WTC11 (cell line): ENCODE results near the gene SHISA6. TPM values are rescaled to one million over a fixed set of nuclear protein-coding genes. Genes with fewer than 3 reads are reported as not detected.

ENCODE experiments used
- ATAC-seq: fragments of 200-7000 bp; cut with Tn5 transposase; 2 replicates; pipeline ENCODE4 v1.10.0; 2021; ENCODE audit warnings: mild to moderate bottlenecking, moderate library complexity
- CTCF ChIA-PET: fragments of 300-600 bp; sonication (Branson Sonifier 250); formaldehyde crosslinking; loops from one replicate; lab custom pipeline; 2021; ENCODE audit warnings: antibody characterized with exemption; lab: Charles Lee
- POLR2A ChIA-PET: fragments of 350-600 bp; sonication (Branson Sonifier 250); formaldehyde crosslinking; loops from one replicate; lab custom pipeline; 2021; ENCODE audit warnings: antibody characterized with exemption; lab: Charles Lee
- DNase-seq: peaks from one replicate; pipeline ENCODE4 v3.0.0; 2021; ENCODE audit warnings: low spot score
- H3K27ac Mint-ChIP-seq: 2 replicates; pipeline ENCODE4 v1.8.0; 2021; ENCODE audit warnings: mixed read lengths
- H3K27me3 Mint-ChIP-seq: 2 replicates; pipeline ENCODE4 v1.8.0; 2021; ENCODE audit warnings: low read depth, mild to moderate bottlenecking, moderate library complexity, mixed read lengths
- H3K36me3 Mint-ChIP-seq: 2 replicates; pipeline ENCODE4 v1.8.0; 2021; ENCODE audit warnings: mixed read lengths
- H3K4me1 Mint-ChIP-seq: 2 replicates; pipeline ENCODE4 v1.8.0; 2022; ENCODE audit warnings: mixed read lengths
- H3K4me3 Mint-ChIP-seq: 2 replicates; pipeline ENCODE4 v1.8.0; 2021; ENCODE audit warnings: mild to moderate bottlenecking, moderate library complexity, mixed read lengths
- H3K9me3 Mint-ChIP-seq: 2 replicates; pipeline ENCODE4 v1.8.0; 2021; ENCODE audit warnings: mixed read lengths
- CREM ChIP-seq: sonication (generic); formaldehyde crosslinking; IDR thresholded peaks from 2 replicates; pipeline ENCODE4 v1.8.1; 2022; ENCODE audit warnings: mild to moderate bottlenecking, missing genetic modification reagents, moderate library complexity
- NFATC4 ChIP-seq: fragments of 250-450 bp; sonication (Bioruptor Pico); IDR thresholded peaks from 2 replicates; pipeline ENCODE4 v1.9.0; 2021; ENCODE audit warnings: mild to moderate bottlenecking
- NR3C1 ChIP-seq: sonication (generic); formaldehyde crosslinking; conservative IDR thresholded peaks from 2 replicates; pipeline ENCODE4 v1.8.1; 2023; ENCODE audit warnings: low read depth, mild to moderate bottlenecking, missing genetic modification reagents
- SMAD3 ChIP-seq: sonication (generic); formaldehyde crosslinking; IDR thresholded peaks from 2 replicates; pipeline ENCODE4 v1.8.0; 2022; ENCODE audit warnings: missing genetic modification reagents, mild to moderate bottlenecking, borderline replicate concordance
- SMAD4 ChIP-seq: sonication (generic); formaldehyde crosslinking; IDR thresholded peaks from 2 replicates; pipeline ENCODE4 v1.8.0; 2022; ENCODE audit warnings: mild to moderate bottlenecking, missing genetic modification reagents
- TCF7 ChIP-seq: sonication (generic); formaldehyde crosslinking; IDR thresholded peaks from 2 replicates; pipeline ENCODE4 v1.8.0; 2022; ENCODE audit warnings: mild to moderate bottlenecking, low read depth, missing genetic modification reagents, moderate library complexity
- TEAD4 ChIP-seq: sonication (generic); formaldehyde crosslinking; IDR thresholded peaks from 2 replicates; pipeline ENCODE4 v1.8.0; 2022; ENCODE audit warnings: mild to moderate bottlenecking, missing genetic modification reagents
- ZNF416 ChIP-seq: fragments of 250-450 bp; sonication (Bioruptor Pico); IDR thresholded peaks from 2 replicates; pipeline ENCODE4 v1.9.0; 2021; ENCODE audit warnings: mild to moderate bottlenecking, inconsistent platforms
- total RNA-seq: library from RNA; stranded (reverse); gene quantifications from 3 replicates; pipeline ENCODE4 v1.2.3, GENCODE V29; 2021
- TF ChIP-seq, protein P1 (sequence below): fragments of 250-450 bp; sonication (Bioruptor Pico); IDR thresholded peaks from 2 replicates; pipeline ENCODE4 v1.9.0; 2021; ENCODE audit warnings: mild to moderate bottlenecking
- TF ChIP-seq, protein P2 (sequence below): fragments of 250-450 bp; sonication (Bioruptor Pico); IDR thresholded peaks from 2 replicates; pipeline ENCODE4 v1.8.0; 2021; ENCODE audit warnings: mild to moderate bottlenecking
- TF ChIP-seq, protein P3 (sequence below): fragments of 250-450 bp; sonication (Bioruptor Pico); IDR thresholded peaks from 2 replicates; pipeline ENCODE4 v1.9.0; 2021; ENCODE audit warnings: mild to moderate bottlenecking
- TF ChIP-seq, protein P4 (sequence below): sonication (generic); formaldehyde crosslinking; conservative IDR thresholded peaks from 2 replicates; pipeline ENCODE4 v1.8.1; 2023; ENCODE audit warnings: mild to moderate bottlenecking, low read depth, missing genetic modification reagents, moderate library complexity
- TF ChIP-seq, protein P5 (sequence below): fragments of 200-600 bp; IDR thresholded peaks from 2 replicates; pipeline ENCODE4 v1.8.0; 2022; ENCODE audit warnings: antibody characterized with exemption
- TF ChIP-seq, protein P6 (sequence below): sonication (generic); formaldehyde crosslinking; IDR thresholded peaks from 2 replicates; pipeline ENCODE4 v1.8.0; 2022; ENCODE audit warnings: mild to moderate bottlenecking, missing genetic modification reagents
- TF ChIP-seq, protein P7 (sequence below): sonication (generic); formaldehyde crosslinking; IDR thresholded peaks from 2 replicates; pipeline ENCODE4 v1.8.0; 2022; ENCODE audit warnings: mild to moderate bottlenecking, missing genetic modification reagents

Gene SHISA6
- total RNA-seq, 1 experiment from 2014 or later: 1.1 TPM

DNA sequence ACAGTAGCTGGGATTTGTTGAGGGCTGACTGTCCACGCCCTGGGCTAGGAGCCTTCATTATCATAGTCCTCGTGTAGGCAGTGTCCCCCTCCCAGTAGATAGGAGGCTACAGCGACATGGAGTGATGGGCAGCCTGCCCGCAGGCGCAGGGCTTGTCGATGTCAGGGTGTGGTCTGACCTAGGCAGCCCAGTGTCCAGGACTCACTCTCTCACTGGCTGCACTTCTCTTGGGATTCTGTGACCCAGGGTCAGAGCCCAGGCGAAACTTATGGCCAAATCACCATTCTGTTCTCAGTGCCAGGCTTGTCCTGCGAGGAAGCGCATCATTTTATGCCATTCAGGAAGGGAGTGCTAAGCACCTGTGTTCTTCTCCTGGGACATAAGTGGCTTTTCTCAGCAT, 32.6 kb downstream of the SHISA6 start:
- Mint-ChIP-seq H3K9me3 (peaks cover 29% of the 10 kb centered on the region), H3K4me3 (no peak overlapping the region), H3K4me1 (no peaks in the 10 kb centered on the region)
- POLR2A ChIA-PET: no interaction called here
- no peak for DNase-seq
- TF ChIP-seq SMAD3 (CRISPR knock-in tag) (no peak), NFATC4 (CRISPR knock-in tag) (no peak), TEAD4 (CRISPR knock-in tag) (no peak), TCF7 (CRISPR knock-in tag) (no peak)
- TF ChIP-seq, protein P1, sequence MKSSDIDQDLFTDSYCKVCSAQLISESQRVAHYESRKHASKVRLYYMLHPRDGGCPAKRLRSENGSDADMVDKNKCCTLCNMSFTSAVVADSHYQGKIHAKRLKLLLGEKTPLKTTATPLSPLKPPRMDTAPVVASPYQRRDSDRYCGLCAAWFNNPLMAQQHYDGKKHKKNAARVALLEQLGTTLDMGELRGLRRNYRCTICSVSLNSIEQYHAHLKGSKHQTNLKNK (CRISPR knock-in tag): no peak
- TF ChIP-seq, protein P2, sequence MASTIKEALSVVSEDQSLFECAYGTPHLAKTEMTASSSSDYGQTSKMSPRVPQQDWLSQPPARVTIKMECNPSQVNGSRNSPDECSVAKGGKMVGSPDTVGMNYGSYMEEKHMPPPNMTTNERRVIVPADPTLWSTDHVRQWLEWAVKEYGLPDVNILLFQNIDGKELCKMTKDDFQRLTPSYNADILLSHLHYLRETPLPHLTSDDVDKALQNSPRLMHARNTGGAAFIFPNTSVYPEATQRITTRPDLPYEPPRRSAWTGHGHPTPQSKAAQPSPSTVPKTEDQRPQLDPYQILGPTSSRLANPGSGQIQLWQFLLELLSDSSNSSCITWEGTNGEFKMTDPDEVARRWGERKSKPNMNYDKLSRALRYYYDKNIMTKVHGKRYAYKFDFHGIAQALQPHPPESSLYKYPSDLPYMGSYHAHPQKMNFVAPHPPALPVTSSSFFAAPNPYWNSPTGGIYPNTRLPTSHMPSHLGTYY (CRISPR knock-in tag): no peak
- TF ChIP-seq, all 79 proteins: peak for 0
- no peak overlapping the region for H3K27ac Mint-ChIP-seq
- ATAC-seq: no peak
- CTCF ChIA-PET: no interaction called here
- H3K36me3 Mint-ChIP-seq: peaks cover 29% of the 10 kb centered on the region
- H3K27me3 Mint-ChIP-seq: peaks cover 4% of the 10 kb centered on the region; the same call in 1 of the 2 replicates

DNA sequence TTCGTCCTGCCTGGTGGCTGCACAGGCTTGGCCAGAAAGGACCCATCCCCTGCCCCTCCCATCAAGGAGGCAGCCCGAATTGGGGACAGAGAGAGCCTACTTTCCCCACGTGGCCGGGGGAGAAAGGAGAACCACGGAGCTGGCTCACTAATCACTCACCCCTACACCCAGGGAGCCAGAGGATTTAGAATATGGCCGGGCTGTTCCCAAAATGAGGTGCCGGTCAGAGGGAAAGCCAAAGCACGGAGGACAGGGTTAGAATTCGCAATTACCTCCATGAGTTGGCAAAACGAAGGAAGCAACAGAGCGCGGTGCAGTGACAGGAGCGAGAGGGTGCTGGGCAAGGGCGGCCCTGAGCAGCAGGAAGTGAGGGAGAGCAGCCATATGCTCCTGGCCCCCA, 33.1 kb downstream of the SHISA6 start:
- POLR2A ChIA-PET: no interaction called here
- Mint-ChIP-seq H3K4me1 (no peaks in the 10 kb centered on the region), H3K9me3 (peaks cover 28% of the 10 kb centered on the region), H3K27ac (no peak overlapping the region), H3K27me3 (peaks cover 4% of the 10 kb centered on the region; the same call in 1 of the 2 replicates), H3K36me3 (peaks cover 24% of the 10 kb centered on the region), H3K4me3 (no peak overlapping the region)
- TF ChIP-seq, protein P3, sequence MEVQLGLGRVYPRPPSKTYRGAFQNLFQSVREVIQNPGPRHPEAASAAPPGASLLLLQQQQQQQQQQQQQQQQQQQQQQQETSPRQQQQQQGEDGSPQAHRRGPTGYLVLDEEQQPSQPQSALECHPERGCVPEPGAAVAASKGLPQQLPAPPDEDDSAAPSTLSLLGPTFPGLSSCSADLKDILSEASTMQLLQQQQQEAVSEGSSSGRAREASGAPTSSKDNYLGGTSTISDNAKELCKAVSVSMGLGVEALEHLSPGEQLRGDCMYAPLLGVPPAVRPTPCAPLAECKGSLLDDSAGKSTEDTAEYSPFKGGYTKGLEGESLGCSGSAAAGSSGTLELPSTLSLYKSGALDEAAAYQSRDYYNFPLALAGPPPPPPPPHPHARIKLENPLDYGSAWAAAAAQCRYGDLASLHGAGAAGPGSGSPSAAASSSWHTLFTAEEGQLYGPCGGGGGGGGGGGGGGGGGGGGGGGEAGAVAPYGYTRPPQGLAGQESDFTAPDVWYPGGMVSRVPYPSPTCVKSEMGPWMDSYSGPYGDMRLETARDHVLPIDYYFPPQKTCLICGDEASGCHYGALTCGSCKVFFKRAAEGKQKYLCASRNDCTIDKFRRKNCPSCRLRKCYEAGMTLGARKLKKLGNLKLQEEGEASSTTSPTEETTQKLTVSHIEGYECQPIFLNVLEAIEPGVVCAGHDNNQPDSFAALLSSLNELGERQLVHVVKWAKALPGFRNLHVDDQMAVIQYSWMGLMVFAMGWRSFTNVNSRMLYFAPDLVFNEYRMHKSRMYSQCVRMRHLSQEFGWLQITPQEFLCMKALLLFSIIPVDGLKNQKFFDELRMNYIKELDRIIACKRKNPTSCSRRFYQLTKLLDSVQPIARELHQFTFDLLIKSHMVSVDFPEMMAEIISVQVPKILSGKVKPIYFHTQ: no peak
- TF ChIP-seq, protein P4, sequence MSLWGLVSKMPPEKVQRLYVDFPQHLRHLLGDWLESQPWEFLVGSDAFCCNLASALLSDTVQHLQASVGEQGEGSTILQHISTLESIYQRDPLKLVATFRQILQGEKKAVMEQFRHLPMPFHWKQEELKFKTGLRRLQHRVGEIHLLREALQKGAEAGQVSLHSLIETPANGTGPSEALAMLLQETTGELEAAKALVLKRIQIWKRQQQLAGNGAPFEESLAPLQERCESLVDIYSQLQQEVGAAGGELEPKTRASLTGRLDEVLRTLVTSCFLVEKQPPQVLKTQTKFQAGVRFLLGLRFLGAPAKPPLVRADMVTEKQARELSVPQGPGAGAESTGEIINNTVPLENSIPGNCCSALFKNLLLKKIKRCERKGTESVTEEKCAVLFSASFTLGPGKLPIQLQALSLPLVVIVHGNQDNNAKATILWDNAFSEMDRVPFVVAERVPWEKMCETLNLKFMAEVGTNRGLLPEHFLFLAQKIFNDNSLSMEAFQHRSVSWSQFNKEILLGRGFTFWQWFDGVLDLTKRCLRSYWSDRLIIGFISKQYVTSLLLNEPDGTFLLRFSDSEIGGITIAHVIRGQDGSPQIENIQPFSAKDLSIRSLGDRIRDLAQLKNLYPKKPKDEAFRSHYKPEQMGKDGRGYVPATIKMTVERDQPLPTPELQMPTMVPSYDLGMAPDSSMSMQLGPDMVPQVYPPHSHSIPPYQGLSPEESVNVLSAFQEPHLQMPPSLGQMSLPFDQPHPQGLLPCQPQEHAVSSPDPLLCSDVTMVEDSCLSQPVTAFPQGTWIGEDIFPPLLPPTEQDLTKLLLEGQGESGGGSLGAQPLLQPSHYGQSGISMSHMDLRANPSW (CRISPR knock-in tag): no peak
- DNase-seq (no peak), ATAC-seq (no peak)
- CTCF ChIA-PET: no interaction called here

DNA sequence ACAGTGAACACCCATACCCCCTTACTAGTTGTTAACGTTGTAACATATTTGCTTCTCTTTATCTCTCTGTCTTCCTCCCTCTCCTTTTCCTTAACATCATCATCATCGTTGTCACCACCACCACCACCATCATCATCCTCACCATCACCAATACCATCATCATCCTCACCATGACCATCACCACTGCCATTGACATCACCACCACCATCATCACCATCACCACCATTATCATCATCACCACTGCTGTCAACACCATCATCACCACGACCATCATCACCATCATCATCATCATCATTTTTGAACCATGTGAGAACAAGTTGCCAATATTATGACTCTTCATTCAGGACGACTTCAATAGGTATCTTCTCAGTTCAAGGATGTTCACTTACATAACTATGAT, 35.5 kb downstream of the SHISA6 start:
- peaks cover 38% of the 10 kb centered on the region for H3K9me3 Mint-ChIP-seq
- no peak for DNase-seq
- no peak overlapping the region for H3K4me3 Mint-ChIP-seq
- peaks cover 7% of the 10 kb centered on the region; the same call in 1 of the 2 replicates for H3K27me3 Mint-ChIP-seq
- CTCF ChIA-PET: no interaction called here
- no peak overlapping the region for H3K27ac Mint-ChIP-seq
- TF ChIP-seq NFATC4 (CRISPR knock-in tag) (no peak), NR3C1 (CRISPR knock-in tag) (no peak), TEAD4 (CRISPR knock-in tag) (no peak)
- H3K36me3 Mint-ChIP-seq: peaks cover 27% of the 10 kb centered on the region
- H3K4me1 Mint-ChIP-seq: no peaks in the 10 kb centered on the region
- ATAC-seq: no peak
- POLR2A ChIA-PET: no interaction called here

DNA sequence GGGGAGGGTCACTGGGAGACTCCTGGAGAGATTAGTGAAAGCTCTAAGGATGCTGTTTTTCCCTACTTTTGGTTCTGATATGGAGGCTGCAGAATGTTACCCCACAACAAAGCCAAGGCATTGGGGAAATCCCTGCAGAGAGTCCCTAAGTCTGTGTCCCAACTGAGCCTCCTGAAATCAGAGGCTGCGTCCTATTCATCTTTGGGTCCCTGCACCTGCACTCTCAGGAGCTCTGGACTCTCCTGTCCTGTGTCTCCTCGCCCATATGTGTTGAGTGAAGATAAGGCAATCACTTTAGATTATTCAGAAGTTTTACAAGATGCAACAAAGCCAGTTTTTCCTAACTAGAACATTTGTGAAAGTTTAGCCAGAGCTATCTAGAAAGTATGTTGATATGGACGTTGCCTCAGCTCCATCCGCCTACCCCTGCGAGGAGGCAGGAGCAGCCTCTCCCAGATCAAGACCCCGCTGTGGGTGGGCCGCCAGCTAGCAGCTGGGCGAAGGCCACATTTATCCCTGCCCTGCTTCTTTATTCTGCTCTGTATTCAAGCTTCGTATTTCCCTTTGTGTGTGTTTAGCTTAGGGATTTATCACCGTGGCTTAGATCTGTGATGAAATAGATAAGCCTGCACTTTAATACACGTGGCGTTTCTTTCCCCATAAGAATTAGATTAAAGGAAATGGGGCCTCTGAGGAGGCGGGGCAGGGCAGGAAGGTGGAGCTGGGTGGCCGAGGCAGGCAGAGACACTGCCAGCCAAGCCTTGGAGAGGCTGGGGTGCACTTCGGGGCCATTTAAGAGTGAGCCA, 37.4 kb downstream of the SHISA6 start:
- ATAC-seq: no peak
- TF ChIP-seq, protein P5, sequence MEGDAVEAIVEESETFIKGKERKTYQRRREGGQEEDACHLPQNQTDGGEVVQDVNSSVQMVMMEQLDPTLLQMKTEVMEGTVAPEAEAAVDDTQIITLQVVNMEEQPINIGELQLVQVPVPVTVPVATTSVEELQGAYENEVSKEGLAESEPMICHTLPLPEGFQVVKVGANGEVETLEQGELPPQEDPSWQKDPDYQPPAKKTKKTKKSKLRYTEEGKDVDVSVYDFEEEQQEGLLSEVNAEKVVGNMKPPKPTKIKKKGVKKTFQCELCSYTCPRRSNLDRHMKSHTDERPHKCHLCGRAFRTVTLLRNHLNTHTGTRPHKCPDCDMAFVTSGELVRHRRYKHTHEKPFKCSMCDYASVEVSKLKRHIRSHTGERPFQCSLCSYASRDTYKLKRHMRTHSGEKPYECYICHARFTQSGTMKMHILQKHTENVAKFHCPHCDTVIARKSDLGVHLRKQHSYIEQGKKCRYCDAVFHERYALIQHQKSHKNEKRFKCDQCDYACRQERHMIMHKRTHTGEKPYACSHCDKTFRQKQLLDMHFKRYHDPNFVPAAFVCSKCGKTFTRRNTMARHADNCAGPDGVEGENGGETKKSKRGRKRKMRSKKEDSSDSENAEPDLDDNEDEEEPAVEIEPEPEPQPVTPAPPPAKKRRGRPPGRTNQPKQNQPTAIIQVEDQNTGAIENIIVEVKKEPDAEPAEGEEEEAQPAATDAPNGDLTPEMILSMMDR: no peak
- TF ChIP-seq SMAD4 (CRISPR knock-in tag) (no peak), ZNF416 (CRISPR knock-in tag) (no peak), NR3C1 (CRISPR knock-in tag) (no peak), CREM (CRISPR knock-in tag) (no peak)
- TF ChIP-seq, protein P2 (CRISPR knock-in tag): no peak
- TF ChIP-seq, protein P6, sequence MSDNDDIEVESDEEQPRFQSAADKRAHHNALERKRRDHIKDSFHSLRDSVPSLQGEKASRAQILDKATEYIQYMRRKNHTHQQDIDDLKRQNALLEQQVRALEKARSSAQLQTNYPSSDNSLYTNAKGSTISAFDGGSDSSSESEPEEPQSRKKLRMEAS (CRISPR knock-in tag): no peak
- TF ChIP-seq, protein P7, sequence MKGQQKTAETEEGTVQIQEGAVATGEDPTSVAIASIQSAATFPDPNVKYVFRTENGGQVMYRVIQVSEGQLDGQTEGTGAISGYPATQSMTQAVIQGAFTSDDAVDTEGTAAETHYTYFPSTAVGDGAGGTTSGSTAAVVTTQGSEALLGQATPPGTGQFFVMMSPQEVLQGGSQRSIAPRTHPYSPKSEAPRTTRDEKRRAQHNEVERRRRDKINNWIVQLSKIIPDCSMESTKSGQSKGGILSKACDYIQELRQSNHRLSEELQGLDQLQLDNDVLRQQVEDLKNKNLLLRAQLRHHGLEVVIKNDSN (CRISPR knock-in tag): no peak

More for the DNA sequence above, 37.4 kb downstream of the SHISA6 start:
- CTCF ChIA-PET: no interaction called here
- H3K4me3 Mint-ChIP-seq: no peak overlapping the region
- H3K9me3 Mint-ChIP-seq: peaks cover 42% of the 10 kb centered on the region
- H3K4me1 Mint-ChIP-seq: peaks cover 6% of the 10 kb centered on the region
- POLR2A ChIA-PET: no interaction called here
- DNase-seq: no peak
- peaks cover 3% of the 10 kb centered on the region; the same call in 1 of the 2 replicates for H3K27me3 Mint-ChIP-seq
- no peak overlapping the region for H3K27ac Mint-ChIP-seq
- peaks cover 28% of the 10 kb centered on the region for H3K36me3 Mint-ChIP-seq
